GM12875 (cell line): ENCODE measurements around the gene ECE2.

Source experiments
- H3K4me3 ChIP-seq: one replicate; pipeline ENCODE4 v1.5.1; 2011; ENCODE audit warnings: low read depth, low read length, control low read depth
- TF ChIP-seq, protein P1 (sequence below): IDR thresholded peaks from 2 replicates; pipeline ENCODE4 v1.5.1; 2011; ENCODE audit warnings: low read depth, mild to moderate bottlenecking, control low read depth, inconsistent platforms, low read length, moderate library complexity, borderline replicate concordance; ENCODE audit not compliant: insufficient read depth

Gene ECE2

DNA sequence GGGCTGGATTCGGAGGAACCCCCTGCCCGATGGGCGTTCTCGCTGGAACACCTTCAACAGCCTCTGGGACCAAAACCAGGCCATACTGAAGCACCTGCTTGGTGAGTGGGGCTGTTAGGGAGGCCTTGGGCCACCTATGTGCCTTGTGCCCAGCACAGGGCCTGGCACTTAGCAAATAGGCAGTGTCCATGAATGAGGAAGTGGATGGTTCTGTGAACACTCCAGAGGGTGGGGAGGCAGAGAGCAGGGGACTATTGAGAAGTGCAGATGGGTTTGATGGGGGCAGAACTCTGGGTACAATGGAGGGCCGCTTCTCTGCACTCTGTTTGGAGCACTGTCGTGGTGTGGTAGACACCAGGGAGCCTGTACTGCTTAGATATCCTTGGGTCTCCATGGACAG is 1.5 kb downstream of the ECE2 start:
- TF ChIP-seq, protein P1, sequence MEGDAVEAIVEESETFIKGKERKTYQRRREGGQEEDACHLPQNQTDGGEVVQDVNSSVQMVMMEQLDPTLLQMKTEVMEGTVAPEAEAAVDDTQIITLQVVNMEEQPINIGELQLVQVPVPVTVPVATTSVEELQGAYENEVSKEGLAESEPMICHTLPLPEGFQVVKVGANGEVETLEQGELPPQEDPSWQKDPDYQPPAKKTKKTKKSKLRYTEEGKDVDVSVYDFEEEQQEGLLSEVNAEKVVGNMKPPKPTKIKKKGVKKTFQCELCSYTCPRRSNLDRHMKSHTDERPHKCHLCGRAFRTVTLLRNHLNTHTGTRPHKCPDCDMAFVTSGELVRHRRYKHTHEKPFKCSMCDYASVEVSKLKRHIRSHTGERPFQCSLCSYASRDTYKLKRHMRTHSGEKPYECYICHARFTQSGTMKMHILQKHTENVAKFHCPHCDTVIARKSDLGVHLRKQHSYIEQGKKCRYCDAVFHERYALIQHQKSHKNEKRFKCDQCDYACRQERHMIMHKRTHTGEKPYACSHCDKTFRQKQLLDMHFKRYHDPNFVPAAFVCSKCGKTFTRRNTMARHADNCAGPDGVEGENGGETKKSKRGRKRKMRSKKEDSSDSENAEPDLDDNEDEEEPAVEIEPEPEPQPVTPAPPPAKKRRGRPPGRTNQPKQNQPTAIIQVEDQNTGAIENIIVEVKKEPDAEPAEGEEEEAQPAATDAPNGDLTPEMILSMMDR: no peak
- no peak overlapping the region for H3K4me3 ChIP-seq

DNA sequence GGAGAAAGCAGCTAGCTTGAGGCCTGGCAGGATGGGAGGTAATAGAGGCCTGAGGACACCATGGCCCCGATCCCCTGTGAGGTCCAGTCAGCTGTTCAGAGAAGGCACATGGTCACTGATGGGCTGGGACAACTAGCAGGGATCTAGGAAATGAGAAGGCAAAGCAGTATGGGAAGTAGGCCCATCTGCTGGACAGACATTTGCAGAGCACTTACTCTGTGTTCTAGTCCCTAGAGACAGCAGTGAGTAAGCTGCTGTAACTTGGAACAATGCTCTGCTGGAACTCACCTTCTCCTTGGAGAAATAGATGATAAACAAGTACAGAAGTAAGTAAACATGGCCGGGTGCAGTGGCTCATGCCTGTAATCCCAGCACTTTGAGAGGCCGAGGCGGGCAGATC is 7.1 kb downstream of the ECE2 start:
- H3K4me3 ChIP-seq: no peak overlapping the region
- TF ChIP-seq, protein P1: no peak

DNA sequence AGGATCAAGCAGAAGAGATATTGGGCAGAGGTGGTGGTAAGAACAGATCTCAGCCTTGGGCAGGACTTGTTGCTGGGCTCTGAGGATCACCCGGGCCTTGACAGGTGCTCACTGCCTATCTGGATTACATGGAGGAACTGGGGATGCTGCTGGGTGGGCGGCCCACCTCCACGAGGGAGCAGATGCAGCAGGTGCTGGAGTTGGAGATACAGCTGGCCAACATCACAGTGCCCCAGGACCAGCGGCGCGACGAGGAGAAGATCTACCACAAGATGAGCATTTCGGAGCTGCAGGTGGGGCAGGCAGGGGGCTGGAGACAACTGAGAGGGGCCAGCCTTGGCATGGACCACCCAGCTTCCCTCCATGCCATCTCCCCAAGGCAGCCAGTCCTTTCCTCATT is 7.9 kb downstream of the ECE2 start:
- TF ChIP-seq, protein P1: no peak

DNA sequence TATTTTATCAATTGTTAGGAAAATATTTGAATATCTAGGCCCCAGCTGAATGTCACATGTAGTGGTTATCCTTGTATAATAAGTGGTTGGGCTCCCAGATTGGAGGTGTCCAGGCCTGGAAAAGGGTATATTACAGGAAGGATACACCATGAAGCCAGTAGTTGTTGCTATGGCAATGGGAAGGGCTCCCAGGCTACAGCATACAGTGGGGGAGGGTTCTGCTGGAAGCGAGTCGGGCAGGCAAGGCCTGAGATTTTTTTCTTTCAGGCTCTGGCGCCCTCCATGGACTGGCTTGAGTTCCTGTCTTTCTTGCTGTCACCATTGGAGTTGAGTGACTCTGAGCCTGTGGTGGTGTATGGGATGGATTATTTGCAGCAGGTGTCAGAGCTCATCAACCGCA is 8.9 kb downstream of the ECE2 start:
- H3K4me3 ChIP-seq: no peak overlapping the region
- TF ChIP-seq, protein P1: peak; percentile 21; the same call in 1 of the 2 replicates

More for the DNA sequence above, 7.9 kb downstream of the ECE2 start:
- H3K4me3 ChIP-seq: no peak overlapping the region

DNA sequence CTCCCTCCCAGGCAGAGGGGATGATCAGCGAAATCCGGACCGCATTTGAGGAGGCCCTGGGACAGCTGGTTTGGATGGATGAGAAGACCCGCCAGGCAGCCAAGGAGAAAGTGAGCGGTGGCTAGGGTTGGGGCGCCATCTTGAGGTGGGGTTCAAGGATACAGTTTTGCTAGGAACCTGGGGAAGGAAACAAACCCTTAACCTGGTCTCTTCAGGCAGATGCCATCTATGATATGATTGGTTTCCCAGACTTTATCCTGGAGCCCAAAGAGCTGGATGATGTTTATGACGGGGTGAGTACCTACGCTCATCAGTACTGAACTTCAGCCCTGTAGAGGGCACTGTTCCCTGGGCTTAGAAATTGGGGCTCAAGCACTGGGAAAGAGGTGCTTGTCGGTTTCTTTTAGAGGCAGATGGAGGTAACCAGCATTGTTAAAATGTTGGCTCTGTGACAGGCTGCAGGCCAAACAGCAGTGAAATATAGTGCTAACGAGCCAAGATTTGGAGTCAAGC is 13.7 kb downstream of the ECE2 start:
- TF ChIP-seq, protein P1: peak; percentile 66
- H3K4me3 ChIP-seq: no peak overlapping the region

DNA sequence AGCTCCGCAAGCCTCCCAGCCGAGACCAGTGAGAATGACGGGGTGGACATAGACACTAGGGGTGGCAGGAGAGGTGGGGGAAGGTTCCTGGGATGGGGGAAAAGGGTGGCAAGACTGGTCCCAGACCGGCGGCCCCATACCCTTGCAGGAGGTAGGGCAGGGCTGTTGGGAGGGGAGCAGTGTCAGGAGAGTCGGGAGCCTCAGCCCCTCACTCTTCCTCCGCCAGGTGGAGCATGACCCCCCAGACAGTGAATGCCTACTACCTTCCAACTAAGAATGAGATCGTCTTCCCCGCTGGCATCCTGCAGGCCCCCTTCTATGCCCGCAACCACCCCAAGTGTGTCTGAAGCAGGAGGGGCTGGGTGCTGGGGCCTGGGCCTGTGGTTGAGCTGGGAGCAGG is 14.5 kb downstream of the ECE2 start:
- TF ChIP-seq, protein P1: no peak

DNA sequence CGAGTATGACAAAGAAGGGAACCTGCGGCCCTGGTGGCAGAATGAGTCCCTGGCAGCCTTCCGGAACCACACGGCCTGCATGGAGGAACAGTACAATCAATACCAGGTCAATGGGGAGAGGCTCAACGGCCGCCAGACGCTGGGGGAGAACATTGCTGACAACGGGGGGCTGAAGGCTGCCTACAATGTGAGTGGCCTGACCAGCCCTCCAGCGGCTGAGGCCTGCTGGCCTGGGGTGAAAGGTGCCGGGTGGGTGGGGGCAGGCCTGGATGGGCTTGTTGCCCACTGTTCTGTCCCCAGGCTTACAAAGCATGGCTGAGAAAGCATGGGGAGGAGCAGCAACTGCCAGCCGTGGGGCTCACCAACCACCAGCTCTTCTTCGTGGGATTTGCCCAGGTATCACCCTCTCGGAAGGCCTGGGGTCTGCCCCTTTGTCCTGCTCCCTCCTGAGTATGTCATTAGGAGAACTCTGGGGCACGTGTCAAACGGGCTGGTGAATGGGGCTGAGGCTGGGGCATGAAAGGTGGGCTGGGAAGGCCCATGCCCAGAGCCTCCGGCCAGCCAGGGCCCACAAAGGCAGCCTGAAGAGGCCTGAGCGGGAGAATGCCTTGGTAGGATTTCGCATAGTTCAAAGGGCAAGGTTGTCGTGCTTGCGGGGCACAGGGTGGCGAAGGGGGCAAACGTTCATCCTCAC is 15.4 kb downstream of the ECE2 start:
- TF ChIP-seq, protein P1: no peak
- no peak overlapping the region for H3K4me3 ChIP-seq

More for the DNA sequence above, 14.5 kb downstream of the ECE2 start:
- H3K4me3 ChIP-seq: no peak overlapping the region
